GM23248 (cell line): ENCODE data around the gene IFI27L1. TPM values are rescaled to one million over a fixed set of nuclear protein-coding genes. Genes with fewer than 3 reads are reported as not detected.

ENCODE experiments used
- DNase-seq: peaks from one replicate; pipeline ENCODE4 v3.0.0-alpha.2; 2015
- H2AFZ ChIP-seq: fragments of 200-600 bp; sonication (generic); 2 replicates; pipeline ENCODE4 v1.6.1; 2016; ENCODE audit warnings: antibody characterized with exemption
- H3F3A ChIP-seq: fragments of 200-600 bp; sonication (generic); 2 replicates; pipeline ENCODE4 v1.6.1; 2016; ENCODE audit warnings: mild to moderate bottlenecking, antibody characterized with exemption, mixed run types; ENCODE audit not compliant: insufficient read depth
- H3K27ac ChIP-seq: fragments of 200-600 bp; sonication (generic); 2 replicates; pipeline ENCODE4 v1.5.1; 2016; ENCODE audit warnings: mild to moderate bottlenecking
- H3K27me3 ChIP-seq: fragments of 200-600 bp; sonication (generic); replicated peaks from 2 replicates; pipeline ENCODE4 v1.6.1; 2016; ENCODE audit warnings: mild to moderate bottlenecking; ENCODE audit not compliant: insufficient read depth
- H3K36me3 ChIP-seq: fragments of 200-600 bp; sonication (generic); 2 replicates; pipeline ENCODE4 v1.6.1; 2016; ENCODE audit warnings: low read depth, mild to moderate bottlenecking
- H3K4me1 ChIP-seq: fragments of 200-600 bp; sonication (generic); 2 replicates; pipeline ENCODE4 v1.6.1; 2016; ENCODE audit warnings: mild to moderate bottlenecking; ENCODE audit not compliant: insufficient read depth
- H3K4me2 ChIP-seq: fragments of 200-600 bp; sonication (generic); one replicate; pipeline ENCODE4 v1.6.1; 2016; ENCODE audit warnings: mild to moderate bottlenecking; ENCODE audit not compliant: unreplicated experiment
- H3K4me3 ChIP-seq: fragments of 200-600 bp; sonication (generic); 2 replicates; pipeline ENCODE4 v1.5.1; 2016; ENCODE audit warnings: mild to moderate bottlenecking
- H3K79me2 ChIP-seq: fragments of 200-600 bp; sonication (generic); 2 replicates; pipeline ENCODE4 v1.6.1; 2016; ENCODE audit warnings: mild to moderate bottlenecking; ENCODE audit not compliant: insufficient read depth
- H3K9ac ChIP-seq: fragments of 200-600 bp; sonication (generic); 2 replicates; pipeline ENCODE4 v1.6.1; 2016; ENCODE audit warnings: mild to moderate bottlenecking
- H3K9me2 ChIP-seq: fragments of 200-600 bp; sonication (generic); 2 replicates; pipeline ENCODE4 v1.6.1; 2016; ENCODE audit warnings: mixed run types, mild to moderate bottlenecking, moderate library complexity; ENCODE audit not compliant: insufficient read depth
- H3K9me3 ChIP-seq: fragments of 200-600 bp; sonication (generic); one replicate; pipeline ENCODE4 v1.6.1; 2017; ENCODE audit warnings: low read depth
- H4K20me1 ChIP-seq: fragments of 200-600 bp; sonication (generic); 2 replicates; pipeline ENCODE4 v1.6.0; 2016; ENCODE audit not compliant: insufficient read depth
- EZH2 ChIP-seq: fragments of 200-600 bp; sonication (generic); IDR thresholded peaks from 2 replicates; pipeline ENCODE4 v1.6.1; 2018; ENCODE audit warnings: antibody characterized with exemption, mild to moderate bottlenecking; ENCODE audit not compliant: insufficient read depth, poor library complexity, severe bottlenecking
- EZH2phosphoT487 ChIP-seq: fragments of 200-600 bp; sonication (generic); IDR thresholded peaks from 2 replicates; pipeline ENCODE4 v1.6.1; 2018; ENCODE audit warnings: antibody characterized with exemption, moderate library complexity, mild to moderate bottlenecking, low read depth; ENCODE audit not compliant: insufficient read depth
- WGBS, 2 experiments: methylation state at CpG; one replicate each; pipeline ENCODE4 v1.1.6; 2015 to 2017; ENCODE audit warnings: low lambda C conversion rate in 2 of 2, low coverage in 1 of 2; ENCODE audit errors: missing lambda C conversion rate in 2 of 2; 5-methylcytosine and 5-hydroxymethylcytosine counted together
- in situ Hi-C: fragments of 300-500 bp; cut with MboI; formaldehyde crosslinking; loops from 2 replicates; pipeline ENCODE4 v1.15.0; 2020
- polyA plus RNA-seq: library from polyadenylated mRNA; unstranded; fragments of >200 nt; fragmentation: Nextera tagmentation; extraction: Ambion mirVana; gene quantifications from 2 replicates; pipeline ENCODE4 v1.2.1, GENCODE V29; 2016
- total RNA-seq: library from RNA; depleted of rRNA; stranded (reverse); fragments of >200 nt; shearing (Covaris generic); gene quantifications from 2 replicates; pipeline ENCODE4 v1.2.3, GENCODE V29; 2014; rRNA removed

IFI27L1 gene
- total and polyA plus RNA-seq, 2 experiments from 2014 or later: 13.5 to 32.6 TPM

GRCh38 chr14:94143239-94143638 is 62.1 kb downstream of the IFI27L1 start:
- Histone ChIP-seq H3K9ac (no peak overlapping the region), H3K9me3 (no peaks in the 10 kb centered on the region), H2AFZ (no peak overlapping the region), H3K9me2 (no peaks in the 10 kb centered on the region), H3K27me3 (no peaks in the 10 kb centered on the region), H3K4me3 (no peak overlapping the region), H3K4me2 (no peak overlapping the region), H3K79me2 (no peaks in the 10 kb centered on the region), H3K4me1 (no peaks in the 10 kb centered on the region), H3K36me3 (no peaks in the 10 kb centered on the region), H4K20me1 (no peaks in the 10 kb centered on the region), H3F3A (no peaks in the 10 kb centered on the region), H3K27ac (no peak overlapping the region)
- in situ Hi-C loops: loop anchor here (25.0 kb wide), 1 partner anchor 481 kb away; no protein-coding TSS in a partner anchor
- no peak for TF ChIP-seq EZH2phosphoT487
- TF ChIP-seq EZH2: no peak
- WGBS, 2 experiments: 76 to 81% methylated on average over 3 of the region's 3 CpGs
- no peak for DNase-seq

GRCh38 chr14:94143711-94144110 is 62.6 kb downstream of the IFI27L1 start:
- Histone ChIP-seq H3K9ac (no peak overlapping the region), H3K27me3 (no peaks in the 10 kb centered on the region), H3K79me2 (no peaks in the 10 kb centered on the region), H3K4me3 (no peak overlapping the region), H4K20me1 (no peaks in the 10 kb centered on the region), H3F3A (no peaks in the 10 kb centered on the region), H3K9me2 (no peaks in the 10 kb centered on the region), H3K4me1 (no peaks in the 10 kb centered on the region), H3K36me3 (no peaks in the 10 kb centered on the region), H3K9me3 (no peaks in the 10 kb centered on the region), H3K4me2 (no peak overlapping the region), H2AFZ (no peak overlapping the region), H3K27ac (no peak overlapping the region)
- TF ChIP-seq EZH2phosphoT487: no peak
- TF ChIP-seq EZH2: no peak
- no peak for DNase-seq
- WGBS, 2 experiments: 49 to 58% methylated on average over 4 of the region's 4 CpGs
- in situ Hi-C loops: loop anchor here (25.0 kb wide), 1 partner anchor 481 kb away; no protein-coding TSS in a partner anchor

- no peak for DNase-seq
- WGBS, 2 experiments: 24 to 30% methylated on average over 1 of the region's 1 CpG
- H2AFZ ChIP-seq: no peak overlapping the region
Observed at GRCh38 chr14:94144765-94145164, 63.7 kb downstream of the IFI27L1 start.

GRCh38 chr14:94145902-94146527 is 64.9 kb downstream of the IFI27L1 start:
- H3K9me2 ChIP-seq: no peaks in the 10 kb centered on the region
- no peaks in the 10 kb centered on the region for H3F3A ChIP-seq
- H3K4me1 ChIP-seq: no peaks in the 10 kb centered on the region
- H3K79me2 ChIP-seq: no peaks in the 10 kb centered on the region
- no peak overlapping the region for H2AFZ ChIP-seq
- H3K9me3 ChIP-seq: no peaks in the 10 kb centered on the region
- in situ Hi-C loops: loop anchor here (25.0 kb wide), 1 partner anchor 484 kb away; no protein-coding TSS in a partner anchor
- H3K27ac ChIP-seq: no peak overlapping the region
- TF ChIP-seq EZH2 (no peak), EZH2phosphoT487 (no peak)
- H3K9ac ChIP-seq: no peak overlapping the region
- DNase-seq: no peak
- peaks cover 14% of the 10 kb centered on the region for H3K27me3 ChIP-seq
- H3K4me3 ChIP-seq: no peak overlapping the region
- 73 to 76% methylated on average over 6 of the region's 6 CpGs for WGBS, 2 experiments
- no peaks in the 10 kb centered on the region for H4K20me1 ChIP-seq
- no peaks in the 10 kb centered on the region for H3K36me3 ChIP-seq
- no peak overlapping the region for H3K4me2 ChIP-seq

More at GRCh38 chr14:94144765-94145164, 63.7 kb downstream of the IFI27L1 start:
- H3K9me2 ChIP-seq: no peaks in the 10 kb centered on the region
- no peaks in the 10 kb centered on the region for H3K4me1 ChIP-seq
- peaks cover 1% of the 10 kb centered on the region; the same call in 1 of the 2 replicates for H3K27me3 ChIP-seq
- in situ Hi-C loops: loop anchor here (25.0 kb wide), 1 partner anchor 482 kb away; no protein-coding TSS in a partner anchor
- no peaks in the 10 kb centered on the region for H3K36me3 ChIP-seq
- TF ChIP-seq EZH2phosphoT487: no peak
- TF ChIP-seq EZH2: no peak
- H3K27ac ChIP-seq: no peak overlapping the region
- H3F3A ChIP-seq: no peaks in the 10 kb centered on the region
- no peak overlapping the region for H3K9ac ChIP-seq
- H4K20me1 ChIP-seq: no peaks in the 10 kb centered on the region
- no peak overlapping the region for H3K4me3 ChIP-seq
- no peaks in the 10 kb centered on the region for H3K79me2 ChIP-seq
- H3K4me2 ChIP-seq: no peak overlapping the region
- no peaks in the 10 kb centered on the region for H3K9me3 ChIP-seq

Other genes with a start within 250 kb of the IFI27L1 start
- gene FAM181A, start 154.0 kb upstream of the IFI27L1 start, total RNA-seq: not detected in 2 replicates
- not detected in 2 replicates for gene FAM181A, start 154.0 kb upstream of the IFI27L1 start, polyA plus RNA-seq
- not detected in 2 replicates for gene ASB2, start 104.7 kb upstream of the IFI27L1 start, total RNA-seq
- 0.06 and 0.18 TPM in 2 replicates for gene ASB2, start 104.7 kb upstream of the IFI27L1 start, polyA plus RNA-seq
- not detected in 2 replicates for gene CCDC197, start 84.0 kb upstream of the IFI27L1 start, total RNA-seq
- not detected in 2 replicates for gene CCDC197, start 84.0 kb upstream of the IFI27L1 start, polyA plus RNA-seq
- gene OTUB2, start 55.0 kb upstream of the IFI27L1 start, total RNA-seq: 1.0 and 1.9 TPM in 2 replicates
- gene OTUB2, start 55.0 kb upstream of the IFI27L1 start, polyA plus RNA-seq: 1.3 and 1.6 TPM in 2 replicates
- gene DDX24, start 108 bp upstream of the IFI27L1 start, total RNA-seq: 123 and 125 TPM in 2 replicates
- gene DDX24, start 108 bp upstream of the IFI27L1 start, polyA plus RNA-seq: 143 and 149 TPM in 2 replicates
- not detected in 2 replicates for gene IFI27, start 29.4 kb downstream of the IFI27L1 start, total RNA-seq
- not detected in 2 replicates for gene IFI27, start 29.4 kb downstream of the IFI27L1 start, polyA plus RNA-seq
- gene IFI27L2, start 48.3 kb downstream of the IFI27L1 start, total RNA-seq: 61.7 and 95.3 TPM in 2 replicates
- 161 and 170 TPM in 2 replicates for gene IFI27L2, start 48.3 kb downstream of the IFI27L1 start, polyA plus RNA-seq
- gene PPP4R4, start 93.0 kb downstream of the IFI27L1 start, total RNA-seq: under 0.01 and 0.22 TPM in 2 replicates
- gene PPP4R4, start 93.0 kb downstream of the IFI27L1 start, polyA plus RNA-seq: 0.11 TPM in 2 replicates
- gene SERPINA10, start 212.0 kb downstream of the IFI27L1 start, total RNA-seq: not detected in 2 replicates
- not detected in 2 replicates for gene SERPINA10, start 212.0 kb downstream of the IFI27L1 start, polyA plus RNA-seq
- not detected in 2 replicates for gene SERPINA6, start 242.0 kb downstream of the IFI27L1 start, total RNA-seq
- gene SERPINA6, start 242.0 kb downstream of the IFI27L1 start, polyA plus RNA-seq: not detected in 2 replicates